VCaP (cell line): Measurements from ENCODE around the gene SUFU.
"Not testable (repeated sequence)": the region's sequence is repeated elsewhere in the genome, so short reads cannot be mapped to it uniquely, and the experiment has no call there.

Experiments
- H3K27ac ChIP-seq: fragments of 450-650 bp; 2 replicates; pipeline ENCODE4 v1.5.1; 2017
- TF ChIP-seq, protein P1 (sequence below): fragments of 450-650 bp; conservative IDR thresholded peaks from 2 replicates; pipeline ENCODE4 v1.5.1; 2017; ENCODE audit warnings: mild to moderate bottlenecking, moderate library complexity

The SUFU gene

DNA sequence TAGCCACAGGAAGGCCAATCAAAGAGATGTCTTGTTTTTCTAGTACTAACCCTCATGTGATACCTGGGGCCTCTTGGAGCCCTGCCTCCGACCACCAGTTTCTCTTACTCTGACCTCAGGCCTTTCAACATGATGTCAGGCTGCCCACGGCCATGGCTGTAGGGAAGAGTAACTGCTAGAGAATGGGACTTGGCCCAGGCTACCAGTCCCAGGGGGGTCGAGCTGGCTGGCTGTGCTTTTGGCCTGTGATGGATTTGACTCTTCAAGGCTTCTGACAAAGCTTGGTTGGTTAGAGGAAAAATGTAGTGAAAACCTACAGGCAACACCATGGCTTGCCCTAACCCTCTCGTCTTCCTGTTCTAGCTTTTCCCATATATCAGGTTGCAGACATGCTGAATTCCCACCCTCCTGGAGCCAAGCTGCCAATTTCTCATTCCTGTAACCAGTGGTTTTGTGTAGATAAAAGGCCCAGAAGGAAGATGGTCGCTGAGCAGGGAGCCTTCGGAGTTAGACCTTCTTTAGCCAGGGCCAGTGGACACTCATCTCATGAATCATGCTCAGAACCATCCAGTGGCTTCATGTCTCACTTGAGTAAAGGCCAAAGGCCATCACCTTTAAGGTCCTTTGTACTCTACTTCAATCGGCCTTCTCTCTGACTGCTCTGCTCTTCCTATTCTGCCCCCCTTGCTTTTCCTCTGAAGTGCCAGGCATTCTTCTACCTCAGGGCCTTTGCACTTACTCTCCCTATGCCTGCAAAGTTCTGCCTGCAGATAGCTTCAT lies 19.7 kb downstream of the SUFU start:
- H3K27ac ChIP-seq, result peak overlapping the region; percentile 49; the same call in 1 of the 2 replicates
- TF ChIP-seq, protein P1, sequence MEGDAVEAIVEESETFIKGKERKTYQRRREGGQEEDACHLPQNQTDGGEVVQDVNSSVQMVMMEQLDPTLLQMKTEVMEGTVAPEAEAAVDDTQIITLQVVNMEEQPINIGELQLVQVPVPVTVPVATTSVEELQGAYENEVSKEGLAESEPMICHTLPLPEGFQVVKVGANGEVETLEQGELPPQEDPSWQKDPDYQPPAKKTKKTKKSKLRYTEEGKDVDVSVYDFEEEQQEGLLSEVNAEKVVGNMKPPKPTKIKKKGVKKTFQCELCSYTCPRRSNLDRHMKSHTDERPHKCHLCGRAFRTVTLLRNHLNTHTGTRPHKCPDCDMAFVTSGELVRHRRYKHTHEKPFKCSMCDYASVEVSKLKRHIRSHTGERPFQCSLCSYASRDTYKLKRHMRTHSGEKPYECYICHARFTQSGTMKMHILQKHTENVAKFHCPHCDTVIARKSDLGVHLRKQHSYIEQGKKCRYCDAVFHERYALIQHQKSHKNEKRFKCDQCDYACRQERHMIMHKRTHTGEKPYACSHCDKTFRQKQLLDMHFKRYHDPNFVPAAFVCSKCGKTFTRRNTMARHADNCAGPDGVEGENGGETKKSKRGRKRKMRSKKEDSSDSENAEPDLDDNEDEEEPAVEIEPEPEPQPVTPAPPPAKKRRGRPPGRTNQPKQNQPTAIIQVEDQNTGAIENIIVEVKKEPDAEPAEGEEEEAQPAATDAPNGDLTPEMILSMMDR, result no peak

DNA sequence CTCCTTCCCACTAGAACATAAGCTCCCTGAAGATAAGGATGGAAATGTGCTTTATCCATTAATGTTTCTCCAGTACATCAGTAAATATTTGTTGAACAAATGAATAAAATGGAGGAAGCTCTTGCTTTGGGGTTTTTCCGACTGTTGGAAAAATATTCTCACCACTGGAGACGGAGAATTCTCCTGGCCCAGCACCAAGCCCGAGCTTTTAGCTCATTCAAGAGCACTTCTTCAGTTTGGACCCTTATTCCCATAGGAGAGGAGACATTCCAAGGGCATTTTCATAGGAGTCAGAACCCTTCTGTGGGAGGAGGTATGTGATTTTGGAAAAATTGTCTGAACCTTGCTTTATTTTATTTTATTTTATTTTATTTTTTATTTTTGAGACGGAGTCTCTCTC lies 21.0 kb downstream of the SUFU start:
- TF ChIP-seq, protein P1, result no peak

DNA sequence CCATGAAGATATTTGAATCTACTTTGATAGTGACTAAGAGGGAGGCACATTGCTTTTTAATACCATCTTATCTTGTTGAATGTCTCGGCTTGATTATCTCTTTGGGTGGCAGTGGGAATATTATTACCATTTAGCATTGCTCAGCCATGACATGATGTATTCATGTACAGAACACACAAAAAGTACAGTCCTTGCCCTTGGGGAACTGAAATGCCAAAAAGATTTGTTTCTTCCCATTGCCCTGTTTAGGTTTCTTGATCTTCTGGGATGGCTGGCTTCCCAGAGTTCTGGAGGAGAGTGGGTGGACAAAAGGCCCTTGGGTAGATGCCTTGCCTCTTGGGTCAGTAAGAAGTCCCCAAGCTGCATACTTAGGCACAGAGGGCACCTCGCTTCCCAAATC lies 23.8 kb downstream of the SUFU start:
- TF ChIP-seq, protein P1, result no peak
- H3K27ac ChIP-seq, result no peak overlapping the region

More for the DNA sequence above, 21.0 kb downstream of the SUFU start:
- peak overlapping the region; percentile 49 for H3K27ac ChIP-seq

DNA sequence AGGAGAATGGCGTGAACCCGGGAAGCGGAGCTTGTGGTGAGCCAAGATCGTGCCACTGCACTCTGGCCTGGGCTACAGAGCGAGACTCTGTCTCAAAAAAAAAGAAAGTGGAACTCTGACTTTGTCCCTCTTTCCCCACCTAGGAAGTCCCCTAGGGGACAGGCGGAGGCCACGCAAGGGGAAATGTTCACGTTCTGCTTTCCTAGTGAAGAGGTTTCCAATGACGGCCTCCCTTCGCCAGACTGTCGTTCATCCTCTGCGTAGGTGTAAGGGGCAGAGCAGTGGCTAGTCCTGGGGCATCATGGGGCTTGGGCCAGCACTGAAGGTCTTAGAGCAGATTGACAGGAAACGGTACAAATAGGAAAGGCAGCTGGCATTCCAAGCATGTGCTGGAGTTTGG lies 30.6 kb downstream of the SUFU start:
- TF ChIP-seq, protein P1, result no peak
- H3K27ac ChIP-seq, result no peak overlapping the region

DNA sequence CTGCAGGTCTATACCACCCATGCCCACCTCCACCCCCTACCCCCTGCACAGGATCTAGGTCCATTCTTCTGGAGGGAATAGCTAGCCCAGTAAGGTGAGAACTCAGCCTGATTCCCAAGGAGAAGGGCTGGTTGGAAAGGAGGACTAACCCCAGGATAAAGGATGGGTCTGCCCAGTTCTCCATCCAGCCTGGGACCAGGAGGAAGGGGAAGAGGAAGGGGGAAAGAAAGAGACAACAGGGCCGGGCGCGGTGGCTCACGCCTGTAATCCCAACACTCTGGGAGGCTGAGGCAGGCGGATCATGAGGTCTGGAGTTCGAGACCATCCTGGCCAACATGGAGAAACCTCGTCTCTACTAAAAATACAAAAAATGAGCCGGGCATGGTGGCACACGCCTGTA lies 31.2 kb downstream of the SUFU start:
- H3K27ac ChIP-seq, result not testable (repeated sequence)

DNA sequence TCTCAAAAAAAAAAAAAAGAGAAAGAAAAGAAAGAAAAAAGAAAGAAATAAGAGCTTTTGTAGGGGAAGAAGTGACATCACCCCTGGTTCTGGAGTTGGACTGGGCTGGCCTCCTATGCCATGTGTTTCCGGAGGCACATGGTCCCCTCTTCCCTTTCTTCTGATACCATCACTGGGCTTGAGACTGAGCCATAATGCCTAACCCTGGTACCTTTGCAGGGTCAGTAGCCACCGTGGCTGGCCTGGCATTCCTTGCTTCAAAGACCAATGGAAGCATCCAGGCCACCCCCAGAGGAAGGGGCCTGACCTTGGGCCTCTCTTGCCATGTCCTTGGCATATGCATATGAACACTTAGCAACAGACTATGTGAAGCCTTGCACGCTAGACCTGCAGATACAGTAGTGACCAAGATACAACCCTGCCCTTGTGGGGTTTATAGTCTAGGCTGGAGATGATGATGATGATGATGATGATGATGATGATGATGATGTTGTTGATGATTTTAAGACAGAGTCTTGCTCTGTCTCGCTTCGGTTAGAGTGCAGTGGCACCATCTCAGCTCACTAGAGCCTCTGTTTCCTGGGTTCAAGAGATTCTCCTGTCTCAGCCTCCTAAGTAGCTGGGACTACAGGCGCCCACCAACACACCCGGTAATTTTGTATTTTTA lies 31.8 kb downstream of the SUFU start:
- TF ChIP-seq, protein P1, result no peak
- no peak overlapping the region for H3K27ac ChIP-seq

DNA sequence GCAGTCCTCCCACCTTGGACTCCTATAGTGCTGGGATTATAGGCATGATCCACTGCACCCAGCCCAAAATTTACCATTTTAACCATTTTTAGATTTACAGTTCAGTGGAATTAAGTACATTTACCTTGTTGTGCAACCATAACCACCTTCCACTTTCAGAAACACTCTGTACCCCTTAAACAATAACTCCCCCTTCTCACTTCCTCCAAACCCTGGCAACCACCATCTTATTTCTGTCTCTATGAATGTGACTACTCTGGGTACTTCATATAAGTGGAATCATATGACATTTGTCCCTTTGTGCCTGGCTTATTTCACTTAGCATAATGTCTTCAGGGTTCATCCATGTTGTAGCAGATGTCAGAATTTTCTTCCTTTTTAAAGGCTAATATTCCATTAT lies 33.6 kb downstream of the SUFU start:
- H3K27ac ChIP-seq, result no peak overlapping the region
- TF ChIP-seq, protein P1, result no peak

DNA sequence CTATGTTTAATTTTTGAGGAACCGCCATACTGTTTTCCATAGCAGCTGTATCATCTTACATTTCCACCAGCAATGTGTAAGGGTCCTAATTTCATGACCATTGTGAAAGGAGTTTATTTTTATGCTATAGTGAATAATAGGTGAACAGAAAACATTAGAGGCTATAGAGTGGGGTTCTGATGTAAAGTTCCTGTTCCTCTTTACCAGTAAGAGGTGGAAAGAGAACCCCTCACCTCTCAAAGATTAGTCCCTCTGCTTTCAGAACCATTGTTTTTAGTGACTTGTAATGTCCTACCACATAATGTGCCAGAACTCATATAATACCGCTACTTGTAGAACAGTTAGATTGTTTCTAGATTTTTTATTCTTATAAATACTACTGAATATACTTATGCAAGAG lies 34.2 kb downstream of the SUFU start:
- TF ChIP-seq, protein P1, result no peak
- no peak overlapping the region for H3K27ac ChIP-seq
